GM18868 (cell line): ENCODE results near the gene PACSIN1.

Experiments
- ATAC-seq: cut with Tn5 transposase; IDR thresholded peaks from one replicate; pipeline ENCODE4 v1.9.1; 2021; ENCODE audit warnings: mild to moderate bottlenecking, moderate library complexity; ENCODE audit not compliant: unreplicated experiment

Gene PACSIN1

GRCh38 chr6:34526992-34527728 is 61.3 kb downstream of the PACSIN1 start:
- peak; percentile 89 for ATAC-seq

GRCh38 chr6:34527751-34528670 is 62.1 kb downstream of the PACSIN1 start:
- ATAC-seq: no peak

GRCh38 chr6:34528996-34529664 is 63.3 kb downstream of the PACSIN1 start:
- no peak for ATAC-seq

GRCh38 chr6:34529665-34530327 is 63.9 kb downstream of the PACSIN1 start:
- ATAC-seq: no peak

- ATAC-seq: no peak
These were observed 65.0 kb downstream of the PACSIN1 start for GRCh38 chr6:34530753-34531365.

GRCh38 chr6:34531580-34532201 is 65.8 kb downstream of the PACSIN1 start:
- no peak for ATAC-seq

GRCh38 chr6:34532230-34532629 is 66.4 kb downstream of the PACSIN1 start:
- no peak for ATAC-seq

- ATAC-seq: no peak
These were observed 68.3 kb downstream of the PACSIN1 start for GRCh38 chr6:34534146-34534545.

- no peak for ATAC-seq
These were observed 68.8 kb downstream of the PACSIN1 start for GRCh38 chr6:34534656-34535055.

- no peak for ATAC-seq
These were observed 69.3 kb downstream of the PACSIN1 start for GRCh38 chr6:34535199-34535598.

GRCh38 chr6:34535646-34536045 is 69.8 kb downstream of the PACSIN1 start:
- ATAC-seq: no peak

- ATAC-seq: no peak
These were observed 70.5 kb downstream of the PACSIN1 start for GRCh38 chr6:34536251-34536958.

- ATAC-seq: no peak
These were observed 71.3 kb downstream of the PACSIN1 start for GRCh38 chr6:34536959-34537848.

GRCh38 chr6:34537922-34538550 is 72.2 kb downstream of the PACSIN1 start:
- ATAC-seq: no peak

GRCh38 chr6:34538581-34538980 is 72.7 kb downstream of the PACSIN1 start:
- no peak for ATAC-seq

GRCh38 chr6:34539181-34539580 is 73.3 kb downstream of the PACSIN1 start:
- no peak for ATAC-seq

- no peak for ATAC-seq
These were observed 74.3 kb downstream of the PACSIN1 start for GRCh38 chr6:34540222-34540621.

GRCh38 chr6:34540841-34541240 is 75.0 kb downstream of the PACSIN1 start:
- ATAC-seq: no peak
